Endodermal cell (in vitro differentiated cells): Measurements from ENCODE around the gene TPST1. TPM values are rescaled to one million over a fixed set of nuclear protein-coding genes. Genes with fewer than 3 reads are reported as not detected.
"Not testable (repeated sequence)": the region's sequence is repeated elsewhere in the genome, so short reads cannot be mapped to it uniquely, and the experiment has no call there.

Experiments used
- DNase-seq: peaks from one replicate; pipeline ENCODE4 v3.0.0-alpha.2; 2017
- H3K27ac ChIP-seq: 2 replicates; pipeline ENCODE4 v1.5.1; 2013; ENCODE audit warnings: mild to moderate bottlenecking, low read depth, low read length, moderate library complexity
- H3K27me3 ChIP-seq: 2 replicates; pipeline ENCODE4 v1.6.1; 2013; ENCODE audit warnings: mild to moderate bottlenecking, low read length, moderate library complexity; ENCODE audit not compliant: insufficient read depth, control insufficient read depth, poor library complexity, severe bottlenecking
- H3K36me3 ChIP-seq: 2 replicates; pipeline ENCODE4 v1.7.0; 2013; ENCODE audit warnings: mild to moderate bottlenecking, low read length, moderate library complexity; ENCODE audit not compliant: control insufficient read depth, insufficient read depth
- H3K4me1 ChIP-seq: one replicate; pipeline ENCODE4 v1.7.0; 2013; ENCODE audit warnings: low read length; ENCODE audit not compliant: control insufficient read depth, insufficient read depth
- H3K4me3 ChIP-seq: 2 replicates; pipeline ENCODE4 v1.5.1; 2013; ENCODE audit warnings: mild to moderate bottlenecking, low read length, moderate library complexity
- H3K9ac ChIP-seq: 2 replicates; pipeline ENCODE4 v1.6.1; 2013; ENCODE audit warnings: mild to moderate bottlenecking, low read length, moderate library complexity; ENCODE audit not compliant: poor library complexity, severe bottlenecking; ENCODE audit errors: extremely low read depth
- H3K9me3 ChIP-seq: 2 replicates; pipeline ENCODE4 v1.6.1; 2013; ENCODE audit warnings: mild to moderate bottlenecking, low read length, moderate library complexity; ENCODE audit not compliant: control insufficient read depth
- H3K27ac Mint-ChIP-seq: 2 replicates; pipeline ENCODE4 v1.8.0; 2020; ENCODE audit warnings: mixed read lengths
- H3K27me3 Mint-ChIP-seq: 2 replicates; pipeline ENCODE4 v1.8.0; 2021; ENCODE audit warnings: mild to moderate bottlenecking, mixed read lengths; ENCODE audit not compliant: insufficient read depth
- H3K36me3 Mint-ChIP-seq: 2 replicates; pipeline ENCODE4 v1.8.0; 2020; ENCODE audit warnings: low read depth, mixed read lengths
- H3K4me1 Mint-ChIP-seq: 2 replicates; pipeline ENCODE4 v1.8.0; 2020; ENCODE audit warnings: mixed read lengths
- H3K4me3 Mint-ChIP-seq: 2 replicates; pipeline ENCODE4 v1.8.0; 2020; ENCODE audit warnings: mild to moderate bottlenecking, moderate library complexity, mixed read lengths
- H3K9me3 Mint-ChIP-seq: 2 replicates; pipeline ENCODE4 v1.8.0; 2020; ENCODE audit warnings: mild to moderate bottlenecking, mixed read lengths
- WGBS, 2 experiments: methylation state at CpG; one replicate each; pipeline versions ENCODE4 v1.1.5 to v1.1.7; 2013; ENCODE audit warnings: missing lambda C conversion rate in 2 of 2, mixed read lengths in 1 of 2; ENCODE audit not compliant: insufficient coverage in 1 of 2, insufficient read length in 1 of 2; 5-methylcytosine and 5-hydroxymethylcytosine counted together
- total RNA-seq, 2 donors: library from RNA; stranded (reverse); fragmentation: NEBNext Ultra II Directional in 1 of 2; extraction: Animal tissue kit (Norgen Biotek cat#: 25700) in 1 of 2; gene quantifications; 2 replicates in 1 of 2; 3 replicates in 1 of 2; pipeline ENCODE4 v1.2.1, GENCODE V29; 2021
- TF ChIP-seq, protein P1 (sequence below): fragments of 200-600 bp; sonication (generic); conservative IDR thresholded peaks from 2 replicates; pipeline ENCODE4 v1.5.0; 2021; ENCODE audit warnings: antibody characterized with exemption, mild to moderate bottlenecking

TPST1 gene
- total RNA-seq, 2 donors from 2014 or later = 38.3 to 43.8 TPM

DNA sequence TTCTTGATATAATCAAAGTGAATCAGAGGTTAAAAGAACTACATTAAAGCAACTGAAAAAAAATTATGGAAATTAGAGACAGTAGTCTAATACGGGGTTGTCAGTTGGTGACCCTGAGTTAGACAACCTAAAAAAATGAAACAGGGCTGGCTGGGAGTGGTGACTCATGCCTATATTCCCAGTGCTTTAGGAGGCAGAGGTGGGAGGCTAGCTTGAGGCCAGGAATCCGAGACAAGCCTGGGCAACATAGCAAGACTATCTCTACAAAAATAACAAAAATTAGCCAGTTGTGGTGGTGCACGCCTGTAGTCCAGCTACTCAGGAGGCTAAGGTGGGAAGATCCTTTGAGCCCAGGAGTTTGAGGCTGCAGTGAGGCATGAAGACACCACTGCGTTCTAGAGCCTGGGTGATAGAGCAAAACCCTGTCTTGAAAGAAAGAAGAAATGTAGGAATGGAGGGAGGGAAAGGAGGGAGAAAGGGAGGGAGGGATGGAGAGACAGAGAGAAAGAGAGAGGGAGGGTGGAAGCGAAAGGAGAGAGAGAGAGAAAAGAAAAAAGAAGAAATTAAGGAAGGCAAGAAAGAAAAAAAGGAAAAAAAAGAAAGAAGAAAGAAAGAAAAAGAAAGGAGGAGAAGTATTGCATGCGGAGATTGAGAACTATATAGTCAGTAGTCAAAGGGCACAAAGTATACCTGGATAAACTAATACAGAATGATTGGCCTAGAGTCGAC is 166.1 kb downstream of the TPST1 start:
- H3K27ac Mint-ChIP-seq = no peak overlapping the region
- DNase-seq = peak; percentile 7
- no peaks in the 10 kb centered on the region for H3K4me1 ChIP-seq
- H3K4me3 Mint-ChIP-seq = no peak overlapping the region
- no peaks in the 10 kb centered on the region for H3K4me1 Mint-ChIP-seq
- H3K9ac ChIP-seq = no peak overlapping the region
- no peaks in the 10 kb centered on the region for H3K36me3 ChIP-seq
- peaks cover 12% of the 10 kb centered on the region for H3K36me3 Mint-ChIP-seq
- peaks cover 2% of the 10 kb centered on the region for H3K9me3 Mint-ChIP-seq
- no peak overlapping the region for H3K27ac ChIP-seq
- TF ChIP-seq, protein P1, sequence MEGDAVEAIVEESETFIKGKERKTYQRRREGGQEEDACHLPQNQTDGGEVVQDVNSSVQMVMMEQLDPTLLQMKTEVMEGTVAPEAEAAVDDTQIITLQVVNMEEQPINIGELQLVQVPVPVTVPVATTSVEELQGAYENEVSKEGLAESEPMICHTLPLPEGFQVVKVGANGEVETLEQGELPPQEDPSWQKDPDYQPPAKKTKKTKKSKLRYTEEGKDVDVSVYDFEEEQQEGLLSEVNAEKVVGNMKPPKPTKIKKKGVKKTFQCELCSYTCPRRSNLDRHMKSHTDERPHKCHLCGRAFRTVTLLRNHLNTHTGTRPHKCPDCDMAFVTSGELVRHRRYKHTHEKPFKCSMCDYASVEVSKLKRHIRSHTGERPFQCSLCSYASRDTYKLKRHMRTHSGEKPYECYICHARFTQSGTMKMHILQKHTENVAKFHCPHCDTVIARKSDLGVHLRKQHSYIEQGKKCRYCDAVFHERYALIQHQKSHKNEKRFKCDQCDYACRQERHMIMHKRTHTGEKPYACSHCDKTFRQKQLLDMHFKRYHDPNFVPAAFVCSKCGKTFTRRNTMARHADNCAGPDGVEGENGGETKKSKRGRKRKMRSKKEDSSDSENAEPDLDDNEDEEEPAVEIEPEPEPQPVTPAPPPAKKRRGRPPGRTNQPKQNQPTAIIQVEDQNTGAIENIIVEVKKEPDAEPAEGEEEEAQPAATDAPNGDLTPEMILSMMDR = no peak
- H3K9me3 ChIP-seq = peaks cover 6% of the 10 kb centered on the region
- no peak overlapping the region for H3K4me3 ChIP-seq
- H3K27me3 Mint-ChIP-seq = no peaks in the 10 kb centered on the region
- H3K27me3 ChIP-seq = no peaks in the 10 kb centered on the region
- WGBS, 2 experiments = 86 to 89% methylated on average over 6 to 7 of the region's 7 CpGs

DNA sequence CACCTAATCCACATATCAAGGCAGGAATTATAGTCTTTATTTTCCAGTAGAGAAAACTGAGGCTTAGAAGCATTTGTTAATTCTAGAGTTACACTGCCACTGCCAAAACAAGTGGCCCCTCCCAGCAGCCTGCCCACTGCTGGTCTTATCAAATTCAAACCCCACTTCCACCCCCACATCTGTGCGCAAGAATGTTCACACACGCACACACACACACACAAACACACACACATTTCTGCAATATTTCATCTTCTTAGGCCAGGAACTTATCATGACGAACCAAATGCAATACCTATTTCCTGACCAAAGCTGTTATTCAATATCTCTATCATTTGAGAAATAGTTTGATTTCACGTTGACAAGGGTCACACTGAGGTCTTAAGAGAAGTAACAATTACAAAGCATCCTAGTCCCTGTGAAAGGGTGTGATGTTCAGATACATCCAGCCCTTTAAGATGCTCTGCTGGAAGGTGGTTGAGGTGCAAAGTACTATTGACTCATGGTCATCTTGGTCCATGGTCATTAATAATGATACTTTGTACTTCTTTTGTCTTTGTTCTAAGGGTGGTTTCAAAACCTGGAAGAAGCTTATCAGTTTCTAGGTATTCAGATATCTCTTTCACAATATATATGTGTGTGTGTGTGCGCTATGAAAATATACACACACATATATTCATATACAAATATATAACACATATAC is 169.2 kb downstream of the TPST1 start:
- not testable (repeated sequence) for H3K27ac ChIP-seq, H3K9me3 Mint-ChIP-seq, H3K27me3 Mint-ChIP-seq, H3K9ac ChIP-seq, H3K27me3 ChIP-seq, H3K36me3 ChIP-seq, H3K4me1 Mint-ChIP-seq, H3K4me1 ChIP-seq, DNase-seq, H3K27ac Mint-ChIP-seq, H3K4me3 ChIP-seq, H3K9me3 ChIP-seq, H3K4me3 Mint-ChIP-seq
- H3K36me3 Mint-ChIP-seq = peaks cover 14% of the 10 kb centered on the region
- 92 to 100% methylated on average over 1 to 3 of the region's 5 CpGs for WGBS, 2 experiments

- 93 to 94% methylated on average over 19 to 45 of the region's 45 CpGs for WGBS, 2 experiments
- Histone ChIP-seq H3K27me3 (no peaks in the 10 kb centered on the region), H3K9me3 (peaks cover 4% of the 10 kb centered on the region), H3K36me3 (peaks cover 6% of the 10 kb centered on the region), H3K9ac (no peak overlapping the region), H3K27ac (no peak overlapping the region), H3K4me1 (no peaks in the 10 kb centered on the region), H3K4me3 (no peak overlapping the region)
- H3K27me3 Mint-ChIP-seq = no peaks in the 10 kb centered on the region
- no peak overlapping the region for H3K4me3 Mint-ChIP-seq
- TF ChIP-seq, protein P1 = no peak
- H3K27ac Mint-ChIP-seq = no peak overlapping the region
- peaks cover 8% of the 10 kb centered on the region for H3K9me3 Mint-ChIP-seq
- DNase-seq = peak; percentile 46
- no peaks in the 10 kb centered on the region for H3K4me1 Mint-ChIP-seq
- peaks cover 25% of the 10 kb centered on the region for H3K36me3 Mint-ChIP-seq
Observed at GRCh38 chr7:66376264-66376945, 171.3 kb downstream of the TPST1 start.
